Aorta (tissue), 5 donors: ENCODE data around the gene MIER3. TPM values are rescaled to one million over a fixed set of nuclear protein-coding genes. Genes with fewer than 3 reads are reported as not detected.

ENCODE experiments used
- ATAC-seq: fragments of 200-7000 bp; cut with Tn5 transposase; one replicate; pipeline ENCODE4 v1.9.1; 2022; ENCODE audit warnings: moderate library complexity; ENCODE audit not compliant: low FRiP score
- DNase-seq, 2 donors: peaks; one replicate each; pipeline ENCODE4 v3.0.0-alpha.2; 2020
- H3K27ac ChIP-seq, 2 donors: one replicate each; pipeline ENCODE4 v1.5.1; 2013; ENCODE audit warnings: low read length in 2 of 2, mild to moderate bottlenecking in 2 of 2, moderate library complexity in 2 of 2, control low read depth in 1 of 2, inconsistent platforms in 1 of 2, low read depth in 1 of 2
- H3K27me3 ChIP-seq, 2 donors: one replicate each; pipeline ENCODE4 v1.6.1; 2013; ENCODE audit warnings: control low read depth in 1 of 2, low read length in 1 of 2, mild to moderate bottlenecking in 1 of 2, moderate library complexity in 1 of 2; ENCODE audit not compliant: insufficient read depth in 2 of 2, control insufficient read depth in 1 of 2
- H3K36me3 ChIP-seq, 2 donors: one replicate each; pipeline ENCODE4 v1.6.1; 2013; ENCODE audit warnings: control low read depth in 1 of 2, low read length in 1 of 2, mild to moderate bottlenecking in 1 of 2; ENCODE audit not compliant: insufficient read depth in 2 of 2, control insufficient read depth in 1 of 2
- H3K4me1 ChIP-seq, 2 donors: one replicate each; pipeline ENCODE4 v1.6.1; 2013; ENCODE audit warnings: low read length in 2 of 2, control low read depth in 1 of 2, mild to moderate bottlenecking in 1 of 2, moderate library complexity in 1 of 2; ENCODE audit not compliant: insufficient read depth in 2 of 2, control insufficient read depth in 1 of 2
- H3K4me3 ChIP-seq, 2 donors: one replicate each; pipeline ENCODE4 v1.5.1; 2013; ENCODE audit warnings: low read length in 2 of 2, control low read depth in 1 of 2, mild to moderate bottlenecking in 1 of 2
- H3K9me3 ChIP-seq: one replicate; pipeline ENCODE4 v1.6.1; 2013; ENCODE audit warnings: mild to moderate bottlenecking, low read length; ENCODE audit not compliant: control insufficient read depth
- WGBS, 2 donors: extraction: QIAGEN DNeasy Blood & Tissue Kit; methylation state at CpG; one replicate each; pipeline ENCODE4 v1.1.7; 2013; 5-methylcytosine and 5-hydroxymethylcytosine counted together
- intact Hi-C, 2 donors: fragments of 100-400 bp; cut with DNase I; formaldehyde crosslinking; loops; one replicate each; pipeline versions ENCODE4 v1.14.2 to v1.15.0; 2022
- polyA plus RNA-seq, 2 donors: library from polyadenylated mRNA; stranded (reverse); fragments of 200-250 nt; gene quantifications; one replicate each; pipeline ENCODE4 v1.2.3, GENCODE V29; 2013
- total RNA-seq, 2 donors: library from RNA; stranded (reverse); fragmentation: NEBNext Ultra II Directional; extraction: Animal tissue kit (Norgen Biotek cat#: 25700); gene quantifications; one replicate each; pipeline ENCODE4 v1.2.1, GENCODE V29; 2021
- donor health status: healthy with polysubstance abuse.
- donor health status: Bipolar disorder and iron deficiency.
- donor health status: DM: no; HTN: no; CAD: no.
- donor health status: DM: no; HTN: no; CAD: no.
- donor health status: DM: yes; HTN: yes; CAD: no.

Gene MIER3
- total and polyA plus RNA-seq, 4 donors = 8.1 to 27.2 (median 14.5) TPM

- Histone ChIP-seq H3K4me3 (no peak overlapping the region), H3K36me3 (peaks cover 0 to 4% of the 10 kb centered on the region in 2 donors)
Observed at GRCh38 chr5:56947052-56947451, 4.9 kb downstream of the MIER3 start.

GRCh38 chr5:56941981-56942380 lies 9.9 kb downstream of the MIER3 start:
- Histone ChIP-seq H3K27me3 (no peaks in the 10 kb centered on the region), H3K4me1 (no peaks in the 10 kb centered on the region), H3K36me3 (peaks cover 0 to 8% of the 10 kb centered on the region in 2 donors), H3K9me3 (no peaks in the 10 kb centered on the region), H3K27ac (no peak overlapping the region), H3K4me3 (no peak overlapping the region)
- DNase-seq (no peak), ATAC-seq (no peak)
- WGBS, 2 donors = 2 to 8% methylated on average over 1 of the region's 1 CpG
- intact Hi-C loops = no loop called here

More at GRCh38 chr5:56947052-56947451, 4.9 kb downstream of the MIER3 start:
- H3K27ac ChIP-seq = no peak overlapping the region
- no peaks in the 10 kb centered on the region for H3K4me1 ChIP-seq
- intact Hi-C loops = no loop called here
- no peak for DNase-seq
- ATAC-seq = no peak
- H3K27me3 ChIP-seq = no peaks in the 10 kb centered on the region
- H3K9me3 ChIP-seq = no peaks in the 10 kb centered on the region

- 53 to 79% methylated on average over 1 of the region's 1 CpG for WGBS, 2 donors
- ATAC-seq = no peak
- peaks cover 0 to 10% of the 10 kb centered on the region in 2 donors for H3K36me3 ChIP-seq
Observed at GRCh38 chr5:56938858-56939257, 13.1 kb downstream of the MIER3 start.

GRCh38 chr5:56934325-56934724 lies 17.6 kb downstream of the MIER3 start:
- 38 to 58% methylated on average over 1 of the region's 1 CpG for WGBS, 2 donors
- ATAC-seq (no peak), DNase-seq (no peak)
- intact Hi-C loops = no loop called here
- Histone ChIP-seq H3K4me3 (no peak overlapping the region), H3K36me3 (peaks cover 0 to 2% of the 10 kb centered on the region in 2 donors), H3K27me3 (no peaks in the 10 kb centered on the region), H3K9me3 (no peaks in the 10 kb centered on the region), H3K27ac (no peak overlapping the region), H3K4me1 (peaks cover 0 to 2% of the 10 kb centered on the region in 2 donors)

More at GRCh38 chr5:56938858-56939257, 13.1 kb downstream of the MIER3 start:
- H3K27me3 ChIP-seq = no peaks in the 10 kb centered on the region
- intact Hi-C loops = no loop called here
- H3K27ac ChIP-seq = peak overlapping the region in 1 of 2 donors; percentile 4
- DNase-seq = no peak
- no peak overlapping the region for H3K4me3 ChIP-seq
- no peaks in the 10 kb centered on the region for H3K4me1 ChIP-seq
- no peaks in the 10 kb centered on the region for H3K9me3 ChIP-seq

- intact Hi-C loops = no loop called here
Observed at GRCh38 chr5:56922922-56923321, 29.0 kb downstream of the MIER3 start.

GRCh38 chr5:56919942-56920662 lies 31.8 kb downstream of the MIER3 start:
- no peak overlapping the region for H3K4me3 ChIP-seq
- ATAC-seq = no peak
- no peaks in the 10 kb centered on the region for H3K4me1 ChIP-seq
- H3K27me3 ChIP-seq = no peaks in the 10 kb centered on the region
- H3K36me3 ChIP-seq = peaks cover 5 to 8% of the 10 kb centered on the region in 2 donors
- intact Hi-C loops = no loop called here
- WGBS, 2 donors = 65 to 76% methylated on average over 1 of the region's 1 CpG
- no peak for DNase-seq
- H3K9me3 ChIP-seq = no peaks in the 10 kb centered on the region
- H3K27ac ChIP-seq = no peak overlapping the region

More at GRCh38 chr5:56922922-56923321, 29.0 kb downstream of the MIER3 start:
- DNase-seq (no peak), ATAC-seq (no peak)
- Histone ChIP-seq H3K27me3 (no peaks in the 10 kb centered on the region), H3K27ac (no peak overlapping the region), H3K4me3 (no peak overlapping the region), H3K36me3 (peaks cover 5 to 8% of the 10 kb centered on the region in 2 donors), H3K9me3 (no peaks in the 10 kb centered on the region), H3K4me1 (no peaks in the 10 kb centered on the region)
- WGBS, 2 donors = 92 to 96% methylated on average over 6 of the region's 6 CpGs

- Histone ChIP-seq H3K27ac (no peak overlapping the region), H3K9me3 (no peaks in the 10 kb centered on the region), H3K4me3 (no peak overlapping the region), H3K36me3 (peaks cover 2 to 4% of the 10 kb centered on the region in 2 donors), H3K27me3 (no peaks in the 10 kb centered on the region), H3K4me1 (no peaks in the 10 kb centered on the region)
- WGBS, 2 donors = 66 to 73% methylated on average over 2 of the region's 2 CpGs
- ATAC-seq = no peak
- no peak for DNase-seq
- intact Hi-C loops = no loop called here
Observed at GRCh38 chr5:56918054-56918453, 33.9 kb downstream of the MIER3 start.

- 40 to 45% methylated on average over 2 of the region's 2 CpGs for WGBS, 2 donors
Observed at GRCh38 chr5:56917534-56917933, 34.4 kb downstream of the MIER3 start.

GRCh38 chr5:56914678-56915077 lies 37.2 kb downstream of the MIER3 start:
- 89 to 90% methylated on average over 2 of the region's 2 CpGs for WGBS, 2 donors
- DNase-seq (no peak), ATAC-seq (no peak)
- no peaks in the 10 kb centered on the region for H3K36me3 ChIP-seq
- H3K4me1 ChIP-seq = no peaks in the 10 kb centered on the region
- H3K4me3 ChIP-seq = no peak overlapping the region
- no peaks in the 10 kb centered on the region for H3K9me3 ChIP-seq
- intact Hi-C loops = no loop called here
- H3K27me3 ChIP-seq = no peaks in the 10 kb centered on the region
- no peak overlapping the region for H3K27ac ChIP-seq

More at GRCh38 chr5:56917534-56917933, 34.4 kb downstream of the MIER3 start:
- Histone ChIP-seq H3K9me3 (no peaks in the 10 kb centered on the region), H3K36me3 (peaks cover 0 to under 1% of the 10 kb centered on the region in 2 donors), H3K4me1 (no peaks in the 10 kb centered on the region), H3K27me3 (no peaks in the 10 kb centered on the region), H3K4me3 (no peak overlapping the region), H3K27ac (no peak overlapping the region)
- DNase-seq (no peak), ATAC-seq (no peak)
- intact Hi-C loops = no loop called here
